HCT116 (cell line): ENCODE results near the gene RAPGEF3. TPM values are rescaled to one million over a fixed set of nuclear protein-coding genes. Genes with fewer than 3 reads are reported as not detected.

ENCODE experiments used
- ATAC-seq: fragments of 200-7000 bp; cut with Tn5 transposase; 2 replicates; pipeline ENCODE4 v1.9.1; 2020; ENCODE audit warnings: mild to moderate bottlenecking, moderate library complexity
- BruUV-seq: library from RNA; stranded (reverse); fragments of 400-500 nt; replicated peaks from 2 replicates; lab custom pipeline; 2021; lab: Mats Ljungman, UMichigan
- CTCF ChIA-PET: fragments of 300-600 bp; sonication (Branson Sonifier 250); formaldehyde crosslinking; loops from one replicate; lab custom pipeline; 2021; ENCODE audit warnings: antibody characterized with exemption; lab: Charles Lee
- POLR2A ChIA-PET: fragments of 300-600, 350-600 bp; sonication (Branson Sonifier 250); formaldehyde crosslinking; loops from one replicate; lab custom pipeline; 2021; ENCODE audit warnings: antibody characterized with exemption; lab: Charles Lee
- RAD21 ChIA-PET, 2 experiments: fragments of 300-600 bp; sonication (Branson Sonifier 250); formaldehyde crosslinking; loops; one replicate each; lab custom pipeline; 2023; ENCODE audit warnings: low total read pairs in 2 of 2; ENCODE audit not compliant: uncharacterized antibody in 2 of 2, unreplicated experiment in 2 of 2, low non-redundant PET in 1 of 2; lab: Charles Lee
- DNase-seq: peaks from one replicate; pipeline ENCODE4 v3.0.0-alpha.2; 2010; ENCODE audit warnings: low read depth, low spot score
- H2AFZ ChIP-seq: fragments of 200-600 bp; shearing (Covaris generic), sonication (generic); 2 replicates; pipeline ENCODE4 v1.6.1; 2017; ENCODE audit warnings: low read depth, mixed run types, mixed read lengths, antibody characterized with exemption, low read length; ENCODE audit not compliant: poor library complexity, severe bottlenecking
- H3K27ac ChIP-seq: 2 replicates; pipeline ENCODE4 v1.5.1; 2012; ENCODE audit warnings: low read depth, low read length
- H3K27me3 ChIP-seq: fragments of 200-600 bp; sonication (generic); 2 replicates; pipeline ENCODE4 v1.6.1; 2016; ENCODE audit warnings: mixed run types, low read length, mixed read lengths; ENCODE audit not compliant: insufficient read depth
- H3K36me3 ChIP-seq, 2 experiments: fragments of 200-500 bp in 1 of 2; fragments of 200-600 bp in 1 of 2; sonication (Bioruptor generic) in 1 of 2; sonication (generic) in 1 of 2; 2 replicates each; pipeline versions ENCODE4 v1.5.1 to v1.6.1; 2014 to 2016; ENCODE audit warnings: low read length in 2 of 2, inconsistent platforms in 1 of 2, mixed read lengths in 1 of 2, mixed run types in 1 of 2; ENCODE audit not compliant: insufficient read depth in 2 of 2, control insufficient read depth in 1 of 2
- H3K4me1 ChIP-seq, 2 experiments: fragments of 200-600 bp in 1 of 2; sonication (generic) in 1 of 2; 2 replicates each; pipeline versions ENCODE4 v1.5.1 to v1.6.1; 2012 to 2017; ENCODE audit warnings: low read length in 2 of 2, inconsistent platforms in 1 of 2, mild to moderate bottlenecking in 1 of 2, mixed read lengths in 1 of 2, mixed run types in 1 of 2, moderate library complexity in 1 of 2; ENCODE audit not compliant: insufficient read depth in 2 of 2, control insufficient read depth in 1 of 2
- H3K4me2 ChIP-seq: fragments of 200-600 bp; sonication (generic); 2 replicates; pipeline ENCODE4 v1.6.1; 2017; ENCODE audit warnings: mixed run types, low read length, mixed read lengths
- H3K4me3 ChIP-seq, 2 experiments: fragments of 200-600 bp in 1 of 2; sonication (generic) in 1 of 2; replicated peaks in 1 of 2; 2 replicates each; pipeline ENCODE4 v1.5.1; 2011 to 2016; ENCODE audit warnings: low read length in 2 of 2, control low read depth in 1 of 2, low read depth in 1 of 2, mild to moderate bottlenecking in 1 of 2, mixed read lengths in 1 of 2, mixed run types in 1 of 2
- H3K79me2 ChIP-seq: fragments of 200-600 bp; sonication (generic); 2 replicates; pipeline ENCODE4 v1.6.1; 2017; ENCODE audit warnings: mild to moderate bottlenecking, mixed run types, low read length, moderate library complexity, mixed read lengths; ENCODE audit not compliant: insufficient read depth
- H3K9ac ChIP-seq: fragments of 200-600 bp; sonication (generic); 2 replicates; pipeline ENCODE4 v1.6.1; 2016; ENCODE audit warnings: low read length, mixed read lengths
- H3K9me2 ChIP-seq: fragments of 200-600 bp; sonication (generic), shearing (Covaris generic); 2 replicates; pipeline ENCODE4 v1.6.1; 2017; ENCODE audit warnings: mixed run types, mild to moderate bottlenecking, moderate library complexity; ENCODE audit not compliant: insufficient read depth
- H3K9me3 ChIP-seq, 2 experiments: fragments of 200-500 bp in 1 of 2; fragments of 200-600 bp in 1 of 2; sonication (Bioruptor generic) in 1 of 2; sonication (generic) in 1 of 2; 2 replicates each; pipeline ENCODE4 v1.6.1; 2014 to 2017; ENCODE audit warnings: low read length in 2 of 2, mixed read lengths in 2 of 2, inconsistent platforms in 1 of 2, low read depth in 1 of 2, mild to moderate bottlenecking in 1 of 2, mixed run types in 1 of 2, moderate library complexity in 1 of 2; ENCODE audit not compliant: control insufficient read depth in 1 of 2, insufficient read depth in 1 of 2
- H4K20me1 ChIP-seq: fragments of 200-600 bp; sonication (generic), shearing (Covaris generic); 2 replicates; pipeline ENCODE4 v1.6.1; 2017; ENCODE audit warnings: mixed run types, mild to moderate bottlenecking, moderate library complexity; ENCODE audit not compliant: insufficient read depth
- CEBPB ChIP-seq: IDR thresholded peaks from 2 replicates; pipeline ENCODE4 v1.6.1; 2012; ENCODE audit warnings: low read depth
- ELF1 ChIP-seq: IDR thresholded peaks from 2 replicates; pipeline ENCODE4 v1.6.1; 2012; ENCODE audit warnings: low read depth, borderline replicate concordance
- EZH2 ChIP-seq: fragments of 200-600 bp; sonication (generic); IDR thresholded peaks from 2 replicates; pipeline ENCODE4 v1.6.1; 2017; ENCODE audit warnings: antibody characterized with exemption, mixed run types
- EZH2phosphoT487 ChIP-seq: fragments of 200-600 bp; IDR thresholded peaks from 2 replicates; pipeline ENCODE4 v1.6.1; 2018; ENCODE audit warnings: antibody characterized with exemption, borderline replicate concordance
- POLR2AphosphoS5 ChIP-seq: IDR thresholded peaks from 2 replicates; pipeline ENCODE4 v1.6.1; 2011; ENCODE audit warnings: mild to moderate bottlenecking, low read depth, low read length, moderate library complexity
- SRF ChIP-seq: IDR thresholded peaks from 2 replicates; pipeline ENCODE4 v1.6.1; 2012; ENCODE audit warnings: low read depth
- intact Hi-C: fragments of 100-400 bp; cut with micrococcal nuclease; formaldehyde crosslinking; loops from 2 replicates; pipeline ENCODE4 v1.10.0; 2022
- total RNA-seq: library from RNA; stranded (reverse); gene quantifications from one replicate; pipeline ENCODE4 v1.2.1, GENCODE V29; 2021; ENCODE audit not compliant: unreplicated experiment
- TF ChIP-seq, protein P1 (sequence below), 3 experiments: fragments of 200-600 bp in 1 of 3; sonication (generic) in 1 of 3; IDR thresholded peaks in 2 of 3; conservative IDR thresholded peaks in 1 of 3; 2 replicates each; pipeline ENCODE4 v1.5.1; 2012 to 2017; ENCODE audit warnings: low read depth in 2 of 3, low read length in 2 of 3, antibody characterized with exemption in 1 of 3, borderline replicate concordance in 1 of 3, control low read depth in 1 of 3, mild to moderate bottlenecking in 1 of 3, mixed read lengths in 1 of 3, mixed run types in 1 of 3, moderate library complexity in 1 of 3; ENCODE audit not compliant: insufficient read depth in 1 of 3
- TF ChIP-seq, protein P2 (sequence below): IDR thresholded peaks from 2 replicates; pipeline ENCODE4 v1.6.1; 2012; ENCODE audit warnings: low read depth
- TF ChIP-seq, protein P3 (sequence below): IDR thresholded peaks from 2 replicates; pipeline ENCODE4 v1.6.1; 2011; ENCODE audit warnings: mild to moderate bottlenecking, low read length, moderate library complexity; ENCODE audit not compliant: insufficient replicate concordance; ENCODE audit errors: extremely low read depth

Gene RAPGEF3
- total RNA-seq, 1 experiment from 2014 or later, result 1.8 TPM

DNA sequence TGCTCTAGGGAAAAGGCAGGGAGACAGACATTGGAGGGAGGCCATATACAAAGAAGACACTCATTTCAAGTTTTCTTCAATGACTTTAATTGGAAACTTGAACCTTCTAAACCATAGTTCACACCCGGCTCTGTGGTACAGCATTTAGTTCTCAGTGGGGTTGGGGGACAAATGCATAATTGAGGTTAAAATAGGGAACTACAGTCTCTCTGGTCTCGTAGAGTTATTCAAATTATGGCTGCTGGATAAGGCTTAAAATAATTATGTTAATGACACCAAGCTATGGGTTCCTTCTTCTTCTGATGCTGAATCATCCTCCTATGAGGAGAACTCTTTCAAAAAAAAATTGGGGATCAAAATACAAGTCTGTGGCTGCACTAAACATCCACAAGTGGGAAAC is 49.0 kb downstream of the RAPGEF3 start:
- RAD21 ChIA-PET, result no interaction called here
- DNase-seq, result no peak
- H3K9ac ChIP-seq, result no peak overlapping the region
- H3K9me2 ChIP-seq, result no peaks in the 10 kb centered on the region
- H3K36me3 ChIP-seq, result no peaks in the 10 kb centered on the region; a peak in 1 of 4 replicates
- no peak overlapping the region for H3K27ac ChIP-seq
- H4K20me1 ChIP-seq, result no peaks in the 10 kb centered on the region
- no peaks in the 10 kb centered on the region for H3K9me3 ChIP-seq
- intact Hi-C loops, result loop anchor here (10.0 kb wide), 1 partner anchor 455 kb away; no protein-coding TSS in a partner anchor
- POLR2A ChIA-PET, result no interaction called here
- H3K4me3 ChIP-seq, result no peak overlapping the region
- ATAC-seq, result no peak
- no peaks in the 10 kb centered on the region for H3K27me3 ChIP-seq
- CTCF ChIA-PET, result interaction anchor here (1.7 kb wide), 1 partner anchor 128 kb away, joined by 6 read pairs; no protein-coding TSS in a partner anchor
- no peak overlapping the region for H3K4me2 ChIP-seq
- TF ChIP-seq CEBPB (no peak), EZH2phosphoT487 (no peak), ELF1 (no peak), POLR2AphosphoS5 (no peak), EZH2 (no peak), SRF (no peak)
- TF ChIP-seq, protein P1, sequence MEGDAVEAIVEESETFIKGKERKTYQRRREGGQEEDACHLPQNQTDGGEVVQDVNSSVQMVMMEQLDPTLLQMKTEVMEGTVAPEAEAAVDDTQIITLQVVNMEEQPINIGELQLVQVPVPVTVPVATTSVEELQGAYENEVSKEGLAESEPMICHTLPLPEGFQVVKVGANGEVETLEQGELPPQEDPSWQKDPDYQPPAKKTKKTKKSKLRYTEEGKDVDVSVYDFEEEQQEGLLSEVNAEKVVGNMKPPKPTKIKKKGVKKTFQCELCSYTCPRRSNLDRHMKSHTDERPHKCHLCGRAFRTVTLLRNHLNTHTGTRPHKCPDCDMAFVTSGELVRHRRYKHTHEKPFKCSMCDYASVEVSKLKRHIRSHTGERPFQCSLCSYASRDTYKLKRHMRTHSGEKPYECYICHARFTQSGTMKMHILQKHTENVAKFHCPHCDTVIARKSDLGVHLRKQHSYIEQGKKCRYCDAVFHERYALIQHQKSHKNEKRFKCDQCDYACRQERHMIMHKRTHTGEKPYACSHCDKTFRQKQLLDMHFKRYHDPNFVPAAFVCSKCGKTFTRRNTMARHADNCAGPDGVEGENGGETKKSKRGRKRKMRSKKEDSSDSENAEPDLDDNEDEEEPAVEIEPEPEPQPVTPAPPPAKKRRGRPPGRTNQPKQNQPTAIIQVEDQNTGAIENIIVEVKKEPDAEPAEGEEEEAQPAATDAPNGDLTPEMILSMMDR (IDR thresholded peaks at IDR 0.05 in 2 of 3, conservative IDR thresholded peaks at IDR 0.05 in 1 of 3; ENCODE audit: borderline replicate concordance in 1 of 3, insufficient read depth in 1 of 3, low read depth in 2 of 3, low read length in 2 of 3), result no peak
- TF ChIP-seq, protein P2, sequence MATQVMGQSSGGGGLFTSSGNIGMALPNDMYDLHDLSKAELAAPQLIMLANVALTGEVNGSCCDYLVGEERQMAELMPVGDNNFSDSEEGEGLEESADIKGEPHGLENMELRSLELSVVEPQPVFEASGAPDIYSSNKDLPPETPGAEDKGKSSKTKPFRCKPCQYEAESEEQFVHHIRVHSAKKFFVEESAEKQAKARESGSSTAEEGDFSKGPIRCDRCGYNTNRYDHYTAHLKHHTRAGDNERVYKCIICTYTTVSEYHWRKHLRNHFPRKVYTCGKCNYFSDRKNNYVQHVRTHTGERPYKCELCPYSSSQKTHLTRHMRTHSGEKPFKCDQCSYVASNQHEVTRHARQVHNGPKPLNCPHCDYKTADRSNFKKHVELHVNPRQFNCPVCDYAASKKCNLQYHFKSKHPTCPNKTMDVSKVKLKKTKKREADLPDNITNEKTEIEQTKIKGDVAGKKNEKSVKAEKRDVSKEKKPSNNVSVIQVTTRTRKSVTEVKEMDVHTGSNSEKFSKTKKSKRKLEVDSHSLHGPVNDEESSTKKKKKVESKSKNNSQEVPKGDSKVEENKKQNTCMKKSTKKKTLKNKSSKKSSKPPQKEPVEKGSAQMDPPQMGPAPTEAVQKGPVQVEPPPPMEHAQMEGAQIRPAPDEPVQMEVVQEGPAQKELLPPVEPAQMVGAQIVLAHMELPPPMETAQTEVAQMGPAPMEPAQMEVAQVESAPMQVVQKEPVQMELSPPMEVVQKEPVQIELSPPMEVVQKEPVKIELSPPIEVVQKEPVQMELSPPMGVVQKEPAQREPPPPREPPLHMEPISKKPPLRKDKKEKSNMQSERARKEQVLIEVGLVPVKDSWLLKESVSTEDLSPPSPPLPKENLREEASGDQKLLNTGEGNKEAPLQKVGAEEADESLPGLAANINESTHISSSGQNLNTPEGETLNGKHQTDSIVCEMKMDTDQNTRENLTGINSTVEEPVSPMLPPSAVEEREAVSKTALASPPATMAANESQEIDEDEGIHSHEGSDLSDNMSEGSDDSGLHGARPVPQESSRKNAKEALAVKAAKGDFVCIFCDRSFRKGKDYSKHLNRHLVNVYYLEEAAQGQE, result no peak
- TF ChIP-seq, protein P3, sequence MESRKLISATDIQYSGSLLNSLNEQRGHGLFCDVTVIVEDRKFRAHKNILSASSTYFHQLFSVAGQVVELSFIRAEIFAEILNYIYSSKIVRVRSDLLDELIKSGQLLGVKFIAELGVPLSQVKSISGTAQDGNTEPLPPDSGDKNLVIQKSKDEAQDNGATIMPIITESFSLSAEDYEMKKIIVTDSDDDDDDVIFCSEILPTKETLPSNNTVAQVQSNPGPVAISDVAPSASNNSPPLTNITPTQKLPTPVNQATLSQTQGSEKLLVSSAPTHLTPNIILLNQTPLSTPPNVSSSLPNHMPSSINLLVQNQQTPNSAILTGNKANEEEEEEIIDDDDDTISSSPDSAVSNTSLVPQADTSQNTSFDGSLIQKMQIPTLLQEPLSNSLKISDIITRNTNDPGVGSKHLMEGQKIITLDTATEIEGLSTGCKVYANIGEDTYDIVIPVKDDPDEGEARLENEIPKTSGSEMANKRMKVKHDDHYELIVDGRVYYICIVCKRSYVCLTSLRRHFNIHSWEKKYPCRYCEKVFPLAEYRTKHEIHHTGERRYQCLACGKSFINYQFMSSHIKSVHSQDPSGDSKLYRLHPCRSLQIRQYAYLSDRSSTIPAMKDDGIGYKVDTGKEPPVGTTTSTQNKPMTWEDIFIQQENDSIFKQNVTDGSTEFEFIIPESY, result no peak
- no TSS peak for BruUV-seq
- H3K4me1 ChIP-seq, result peaks cover 4 to 16% of the 10 kb centered on the region in 2 experiments; a peak in 3 of 4 replicates
- no peak overlapping the region for H2AFZ ChIP-seq
- peaks cover 9% of the 10 kb centered on the region for H3K79me2 ChIP-seq
